Measurements from ENCODE around the gene KCNK10.

KCNK10 gene

DNA sequence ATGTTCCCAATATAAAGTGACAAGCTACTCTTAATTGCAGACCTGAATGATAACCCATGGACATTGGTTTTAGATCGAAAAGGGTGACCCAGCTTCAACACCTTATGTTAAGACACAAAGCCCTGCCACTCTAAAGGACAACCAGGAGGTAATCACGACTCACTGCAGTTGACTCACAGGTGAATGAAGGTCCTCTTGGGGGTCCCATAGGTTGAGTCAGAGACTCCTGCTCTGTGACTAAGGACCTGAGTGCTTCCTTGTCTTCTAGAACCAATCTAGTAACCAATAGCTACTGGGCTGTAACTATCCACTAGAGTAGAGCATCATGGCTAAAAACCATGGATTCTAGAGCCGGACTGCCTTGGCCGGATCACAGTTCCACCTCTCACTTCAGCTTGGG lies 73.8 kb downstream of the KCNK10 start:
- no peaks in the 10 kb centered on the region for H3K36me3 ChIP-seq (ENCODE audit: control insufficient read depth in 2 of 2, insufficient read depth in 2 of 2, low read length in 2 of 2)
- no peak overlapping the region for H3K4me3 ChIP-seq (ENCODE audit: low read length in 2 of 2)
- H3K9me3 ChIP-seq (ENCODE audit: control insufficient read depth in 2 of 2, low read length in 2 of 2), result no peaks in the 10 kb centered on the region

GRCh38 chr14:88248606-88249005 lies 74.5 kb downstream of the KCNK10 start:
- Histone ChIP-seq H3K36me3 (ENCODE audit: control insufficient read depth in 2 of 2, insufficient read depth in 2 of 2, low read length in 2 of 2) (no peaks in the 10 kb centered on the region), H3K9ac (ENCODE audit: low read length in 2 of 2) (no peak overlapping the region), H3K9me3 (ENCODE audit: control insufficient read depth in 2 of 2, low read length in 2 of 2) (no peaks in the 10 kb centered on the region), H3K27ac (ENCODE audit: low read length) (no peak overlapping the region), H3K4me1 (ENCODE audit: control insufficient read depth, insufficient read depth, low read length) (no peaks in the 10 kb centered on the region), H3K4me3 (ENCODE audit: low read length in 2 of 2) (no peak overlapping the region), H3K27me3 (ENCODE audit: control insufficient read depth in 1 of 2, insufficient read depth in 2 of 2, low read length in 2 of 2) (peaks cover 0 to 7% of the 10 kb centered on the region in 2 donors)

More for the DNA sequence above, 73.8 kb downstream of the KCNK10 start:
- H3K9ac ChIP-seq (ENCODE audit: low read length in 2 of 2), result no peak overlapping the region
- H3K27me3 ChIP-seq (ENCODE audit: control insufficient read depth in 1 of 2, insufficient read depth in 2 of 2, low read length in 2 of 2), result peaks cover 3 to 7% of the 10 kb centered on the region in 2 donors
- no peaks in the 10 kb centered on the region for H3K4me1 ChIP-seq (ENCODE audit: control insufficient read depth, insufficient read depth, low read length)
- no peak overlapping the region for H3K27ac ChIP-seq (ENCODE audit: low read length)

GRCh38 chr14:88247228-88247627 lies 75.8 kb downstream of the KCNK10 start:
- Histone ChIP-seq H3K27me3 (ENCODE audit: control insufficient read depth in 1 of 2, insufficient read depth in 2 of 2, low read length in 2 of 2) (peaks cover 0 to 7% of the 10 kb centered on the region in 2 donors), H3K36me3 (ENCODE audit: control insufficient read depth in 2 of 2, insufficient read depth in 2 of 2, low read length in 2 of 2) (no peaks in the 10 kb centered on the region), H3K4me1 (ENCODE audit: control insufficient read depth, insufficient read depth, low read length) (no peaks in the 10 kb centered on the region), H3K9me3 (ENCODE audit: control insufficient read depth in 2 of 2, low read length in 2 of 2) (peaks cover 0 to 4% of the 10 kb centered on the region in 2 donors), H3K4me3 (ENCODE audit: low read length in 2 of 2) (no peak overlapping the region), H3K27ac (ENCODE audit: low read length) (no peak overlapping the region), H3K9ac (ENCODE audit: low read length in 2 of 2) (no peak overlapping the region)

DNA sequence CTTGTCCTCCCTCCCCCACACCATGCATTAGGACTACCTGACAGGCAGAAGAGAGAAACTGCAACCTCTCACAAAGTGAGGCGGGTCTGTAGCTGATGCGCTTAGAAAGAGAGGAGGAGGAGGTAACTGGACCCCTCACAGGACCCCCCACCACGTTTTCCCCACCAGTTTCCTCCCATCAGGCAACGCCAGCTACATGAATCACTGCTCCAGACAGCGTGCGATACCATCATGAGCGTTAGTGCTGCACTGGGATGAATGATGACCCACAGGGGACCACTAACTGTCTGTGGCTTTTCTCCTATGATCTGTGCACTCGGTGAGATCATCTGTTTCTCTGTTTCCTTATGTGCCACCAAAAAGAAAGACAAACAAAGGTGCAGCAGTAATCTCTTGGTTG lies 77.7 kb downstream of the KCNK10 start:
- Histone ChIP-seq H3K4me3 (ENCODE audit: low read length in 2 of 2) (no peak overlapping the region), H3K27ac (ENCODE audit: low read length) (no peak overlapping the region), H3K27me3 (ENCODE audit: control insufficient read depth in 1 of 2, insufficient read depth in 2 of 2, low read length in 2 of 2) (peaks cover 0 to 7% of the 10 kb centered on the region in 2 donors), H3K9me3 (ENCODE audit: control insufficient read depth in 2 of 2, low read length in 2 of 2) (peaks cover 0 to 4% of the 10 kb centered on the region in 2 donors), H3K9ac (ENCODE audit: low read length in 2 of 2) (no peak overlapping the region), H3K4me1 (ENCODE audit: control insufficient read depth, insufficient read depth, low read length) (no peaks in the 10 kb centered on the region), H3K36me3 (ENCODE audit: control insufficient read depth in 2 of 2, insufficient read depth in 2 of 2, low read length in 2 of 2) (no peaks in the 10 kb centered on the region)

- Histone ChIP-seq H3K4me1 (ENCODE audit: control insufficient read depth, insufficient read depth, low read length) (no peaks in the 10 kb centered on the region), H3K36me3 (ENCODE audit: control insufficient read depth in 2 of 2, insufficient read depth in 2 of 2, low read length in 2 of 2) (no peaks in the 10 kb centered on the region), H3K4me3 (ENCODE audit: low read length in 2 of 2) (no peak overlapping the region), H3K27ac (ENCODE audit: low read length) (no peak overlapping the region), H3K9me3 (ENCODE audit: control insufficient read depth in 2 of 2, low read length in 2 of 2) (peaks cover 0 to 4% of the 10 kb centered on the region in 2 donors), H3K9ac (ENCODE audit: low read length in 2 of 2) (no peak overlapping the region), H3K27me3 (ENCODE audit: control insufficient read depth in 1 of 2, insufficient read depth in 2 of 2, low read length in 2 of 2) (peaks cover 0 to 7% of the 10 kb centered on the region in 2 donors)
Observed at GRCh38 chr14:88243946-88244345, 79.1 kb downstream of the KCNK10 start.

DNA sequence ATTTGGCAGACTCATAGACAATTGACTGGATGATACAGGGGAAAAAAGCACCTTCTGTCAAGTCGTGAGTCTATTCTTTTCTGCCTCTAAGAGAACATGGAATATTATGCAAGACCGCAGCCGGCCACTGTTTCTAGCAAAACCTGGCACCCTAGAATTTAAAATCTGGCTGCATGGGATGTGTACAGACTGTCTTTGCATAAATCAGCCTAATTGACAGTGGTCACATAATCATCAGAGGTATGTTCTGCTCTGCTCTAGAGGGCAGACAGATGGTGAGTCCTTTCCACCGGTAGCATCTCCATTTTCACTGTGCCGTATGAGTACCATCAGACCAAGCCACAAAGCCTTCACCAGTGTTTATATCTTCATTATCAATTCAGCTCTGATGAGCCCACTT lies 80.6 kb downstream of the KCNK10 start:
- Histone ChIP-seq H3K4me3 (ENCODE audit: low read length in 2 of 2) (no peak overlapping the region), H3K27ac (ENCODE audit: low read length) (no peak overlapping the region), H3K9ac (ENCODE audit: low read length in 2 of 2) (no peak overlapping the region), H3K9me3 (ENCODE audit: control insufficient read depth in 2 of 2, low read length in 2 of 2) (peaks cover 0 to 4% of the 10 kb centered on the region in 2 donors), H3K4me1 (ENCODE audit: control insufficient read depth, insufficient read depth, low read length) (no peaks in the 10 kb centered on the region), H3K27me3 (ENCODE audit: control insufficient read depth in 1 of 2, insufficient read depth in 2 of 2, low read length in 2 of 2) (peaks cover 0 to 7% of the 10 kb centered on the region in 2 donors), H3K36me3 (ENCODE audit: control insufficient read depth in 2 of 2, insufficient read depth in 2 of 2, low read length in 2 of 2) (no peaks in the 10 kb centered on the region)

DNA sequence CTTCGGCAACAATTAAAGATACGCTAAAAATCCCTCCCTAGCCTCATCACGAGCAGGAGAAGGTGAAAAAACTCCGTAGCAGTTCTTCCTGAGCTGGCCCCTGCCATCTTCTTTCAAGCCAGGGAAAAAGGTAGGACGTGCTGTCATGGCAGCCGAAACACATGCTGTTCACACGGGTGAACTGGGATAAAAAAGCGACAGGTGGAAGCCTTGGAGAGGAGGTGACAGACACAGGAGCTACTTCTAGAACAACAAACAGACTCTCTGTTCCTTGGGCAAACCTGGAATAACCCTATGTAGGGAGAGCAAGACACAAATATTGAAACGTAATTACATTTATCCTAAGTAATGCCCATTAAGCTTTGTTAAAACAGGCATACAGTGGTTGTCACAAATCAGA lies 81.3 kb downstream of the KCNK10 start:
- Histone ChIP-seq H3K36me3 (ENCODE audit: control insufficient read depth in 2 of 2, insufficient read depth in 2 of 2, low read length in 2 of 2) (no peaks in the 10 kb centered on the region), H3K9me3 (ENCODE audit: control insufficient read depth in 2 of 2, low read length in 2 of 2) (peaks cover 0 to 4% of the 10 kb centered on the region in 2 donors), H3K4me3 (ENCODE audit: low read length in 2 of 2) (no peak overlapping the region), H3K27ac (ENCODE audit: low read length) (no peak overlapping the region), H3K9ac (ENCODE audit: low read length in 2 of 2) (no peak overlapping the region), H3K27me3 (ENCODE audit: control insufficient read depth in 1 of 2, insufficient read depth in 2 of 2, low read length in 2 of 2) (peaks cover 0 to 5% of the 10 kb centered on the region in 2 donors), H3K4me1 (ENCODE audit: control insufficient read depth, insufficient read depth, low read length) (no peaks in the 10 kb centered on the region)

GRCh38 chr14:88234442-88234841 lies 88.6 kb downstream of the KCNK10 start:
- no peak overlapping the region for H3K27ac ChIP-seq (ENCODE audit: low read length)
- H3K4me3 ChIP-seq (ENCODE audit: low read length in 2 of 2), result no peak overlapping the region
- H3K27me3 ChIP-seq (ENCODE audit: control insufficient read depth in 1 of 2, insufficient read depth in 2 of 2, low read length in 2 of 2), result no peaks in the 10 kb centered on the region
- no peak overlapping the region for H3K9ac ChIP-seq (ENCODE audit: low read length in 2 of 2)
- no peaks in the 10 kb centered on the region for H3K9me3 ChIP-seq (ENCODE audit: control insufficient read depth in 2 of 2, low read length in 2 of 2)
- H3K4me1 ChIP-seq (ENCODE audit: control insufficient read depth, insufficient read depth, low read length), result no peaks in the 10 kb centered on the region
- no peaks in the 10 kb centered on the region for H3K36me3 ChIP-seq (ENCODE audit: control insufficient read depth in 2 of 2, insufficient read depth in 2 of 2, low read length in 2 of 2)

GRCh38 chr14:88233915-88234314 lies 89.2 kb downstream of the KCNK10 start:
- Histone ChIP-seq H3K4me1 (ENCODE audit: control insufficient read depth, insufficient read depth, low read length) (no peaks in the 10 kb centered on the region), H3K27me3 (ENCODE audit: control insufficient read depth in 1 of 2, insufficient read depth in 2 of 2, low read length in 2 of 2) (no peaks in the 10 kb centered on the region), H3K36me3 (ENCODE audit: control insufficient read depth in 2 of 2, insufficient read depth in 2 of 2, low read length in 2 of 2) (no peaks in the 10 kb centered on the region), H3K4me3 (ENCODE audit: low read length in 2 of 2) (no peak overlapping the region), H3K9me3 (ENCODE audit: control insufficient read depth in 2 of 2, low read length in 2 of 2) (no peaks in the 10 kb centered on the region), H3K27ac (ENCODE audit: low read length) (no peak overlapping the region), H3K9ac (ENCODE audit: low read length in 2 of 2) (no peak overlapping the region)

DNA sequence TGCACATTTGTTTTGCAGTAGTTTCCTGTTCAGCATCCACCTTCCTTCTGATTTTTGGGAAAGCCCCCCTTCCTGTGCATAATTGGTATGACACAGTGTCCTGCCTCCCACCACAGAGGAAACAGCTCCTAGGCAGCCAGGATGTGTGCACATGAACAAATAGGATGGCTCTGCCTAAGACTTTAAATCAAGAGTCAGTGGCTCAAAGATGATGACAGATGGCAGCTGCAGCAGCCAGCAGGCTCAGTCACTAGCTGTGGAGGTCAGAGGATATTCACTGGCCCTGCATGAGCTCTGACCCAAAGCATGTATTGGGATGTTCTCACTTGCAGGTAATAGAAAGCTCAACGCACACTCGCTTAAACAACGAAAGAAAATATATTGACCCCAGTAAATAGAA lies 90.3 kb downstream of the KCNK10 start:
- no peak overlapping the region for H3K4me3 ChIP-seq (ENCODE audit: low read length in 2 of 2)
- no peaks in the 10 kb centered on the region for H3K9me3 ChIP-seq (ENCODE audit: control insufficient read depth in 2 of 2, low read length in 2 of 2)
- H3K9ac ChIP-seq (ENCODE audit: low read length in 2 of 2), result no peak overlapping the region
- no peaks in the 10 kb centered on the region for H3K36me3 ChIP-seq (ENCODE audit: control insufficient read depth in 2 of 2, insufficient read depth in 2 of 2, low read length in 2 of 2)
- H3K4me1 ChIP-seq (ENCODE audit: control insufficient read depth, insufficient read depth, low read length), result no peaks in the 10 kb centered on the region
- no peaks in the 10 kb centered on the region for H3K27me3 ChIP-seq (ENCODE audit: control insufficient read depth in 1 of 2, insufficient read depth in 2 of 2, low read length in 2 of 2)
- no peak overlapping the region for H3K27ac ChIP-seq (ENCODE audit: low read length)

GRCh38 chr14:88231603-88232002 lies 91.5 kb downstream of the KCNK10 start:
- Histone ChIP-seq H3K9me3 (ENCODE audit: control insufficient read depth in 2 of 2, low read length in 2 of 2) (no peaks in the 10 kb centered on the region), H3K4me3 (ENCODE audit: low read length in 2 of 2) (no peak overlapping the region), H3K9ac (ENCODE audit: low read length in 2 of 2) (no peak overlapping the region), H3K27ac (ENCODE audit: low read length) (no peak overlapping the region), H3K36me3 (ENCODE audit: control insufficient read depth in 2 of 2, insufficient read depth in 2 of 2, low read length in 2 of 2) (no peaks in the 10 kb centered on the region), H3K4me1 (ENCODE audit: control insufficient read depth, insufficient read depth, low read length) (no peaks in the 10 kb centered on the region), H3K27me3 (ENCODE audit: control insufficient read depth in 1 of 2, insufficient read depth in 2 of 2, low read length in 2 of 2) (no peaks in the 10 kb centered on the region)

All from stomach smooth muscle (tissue), 2 donors.